ENCODE data around the gene SUPT3H. TPM values are rescaled to one million over a fixed set of nuclear protein-coding genes. Genes with fewer than 3 reads are reported as not detected.

SUPT3H gene
- total and polyA plus RNA-seq, 2 donors (not counting 1 experiment from before 2014, with no cell fraction given): 5.5 to 12.4 TPM

- Histone ChIP-seq H3K27ac (ENCODE audit: low read length in 2 of 2) (no peak overlapping the region), H3K27me3 (replicated peaks in 1 of 4; ENCODE audit: control extremely low read depth in 1 of 4, control insufficient read depth in 3 of 4, insufficient read depth in 4 of 4, low read length in 3 of 4) (peaks cover 0 to 62% (median 53%) of the 10 kb centered on the region in 4 experiments), H3K4me1 (ENCODE audit: control insufficient read depth in 2 of 2, insufficient read depth in 2 of 2, low read length in 2 of 2) (peaks cover 46 to 51% of the 10 kb centered on the region in 2 donors), H3K4me2 (replicated peaks; ENCODE audit: low read depth, low read length, poor library complexity, severe bottlenecking) (peak overlapping the region; percentile 98), H2AFZ (ENCODE audit: insufficient read depth, low read depth, low read length, poor library complexity, severe bottlenecking) (peak overlapping the region; percentile 63), H3K4me3 (ENCODE audit: control extremely low read depth in 1 of 5, extremely low read depth in 1 of 5, insufficient read depth in 1 of 5, low read depth in 2 of 5, low read length in 4 of 5) (peak overlapping the region in 4 of 5 experiments; percentile 12 to 65 (median 38)), H3K9me3 (ENCODE audit: control extremely low read depth in 1 of 3, control insufficient read depth in 2 of 3, insufficient read depth in 1 of 3, low read length in 2 of 3) (peaks cover 0 to 11% (median 0%) of the 10 kb centered on the region in 3 donors), H4K20me1 (ENCODE audit: control insufficient read depth, insufficient read depth, low read length, poor library complexity, severe bottlenecking) (no peaks in the 10 kb centered on the region), H3K79me2 (ENCODE audit: control insufficient read depth, insufficient read depth, low read length) (no peaks in the 10 kb centered on the region), H3K9ac (ENCODE audit: low read length) (peak overlapping the region; percentile 39), H3K36me3 (replicated peaks in 1 of 2; ENCODE audit: control extremely low read depth in 1 of 2, control insufficient read depth in 1 of 2, extremely low read depth in 1 of 2, insufficient read depth in 2 of 2, low read length in 1 of 2) (no peaks in the 10 kb centered on the region)
- WGBS (ENCODE audit: insufficient coverage): 1% methylated on average over 31 of the region's 38 CpGs
- TF ChIP-seq EZH2 (IDR thresholded peaks at IDR 0.05; ENCODE audit: borderline replicate concordance, insufficient read depth, low read depth, low read length, poor library complexity, severe bottlenecking): no peak
- TF ChIP-seq CTCF (IDR thresholded peaks at IDR 0.05): peak; percentile 17
- H3K27me3 Mint-ChIP-seq: peaks cover 42% of the 10 kb centered on the region
- CTCF ChIA-PET: interaction anchor here (0.9 to 4.4 kb wide), 4 partner anchors 295 to 765 kb away, joined by 3 to 25 read pairs (median 14); no protein-coding TSS in a partner anchor
- POLR2A ChIA-PET: interaction anchor here (0.6 to 0.7 kb wide), 2 partner anchors 21 to 263 kb away, joined by 3 to 4 read pairs; no protein-coding TSS in a partner anchor
- no peak overlapping the region for H3K27ac Mint-ChIP-seq
- intact Hi-C loops (cut with micrococcal nuclease): loop anchor here (5.0 kb wide), 2 partner anchors 258 to 293 kb away; no protein-coding TSS in a partner anchor
- DNase-seq (peak; percentile 74), ATAC-seq (ENCODE audit: low read depth) (peak; percentile 19)
- H3K4me3 Mint-ChIP-seq: peak overlapping the region; percentile 82
- no peaks in the 10 kb centered on the region for H3K9me3 Mint-ChIP-seq (ENCODE audit: insufficient read depth)
- peaks cover 53% of the 10 kb centered on the region for H3K4me1 Mint-ChIP-seq
Measured at GRCh38 chr6:45419571-45420082, 41.9 kb upstream of the SUPT3H start.

- Histone ChIP-seq H3K9ac (ENCODE audit: low read length) (no peak overlapping the region), H3K27ac (ENCODE audit: low read length in 2 of 2) (no peak overlapping the region), H3K4me1 (ENCODE audit: control insufficient read depth in 2 of 2, insufficient read depth in 2 of 2, low read length in 2 of 2) (peaks cover 28 to 30% of the 10 kb centered on the region in 2 donors), H2AFZ (ENCODE audit: insufficient read depth, low read depth, low read length, poor library complexity, severe bottlenecking) (no peak overlapping the region), H3K4me3 (ENCODE audit: control extremely low read depth in 1 of 5, extremely low read depth in 1 of 5, insufficient read depth in 1 of 5, low read depth in 2 of 5, low read length in 4 of 5) (no peak overlapping the region), H4K20me1 (ENCODE audit: control insufficient read depth, insufficient read depth, low read length, poor library complexity, severe bottlenecking) (no peaks in the 10 kb centered on the region), H3K4me2 (replicated peaks; ENCODE audit: low read depth, low read length, poor library complexity, severe bottlenecking) (no peak overlapping the region), H3K27me3 (replicated peaks in 1 of 4; ENCODE audit: control extremely low read depth in 1 of 4, control insufficient read depth in 3 of 4, insufficient read depth in 4 of 4, low read length in 3 of 4) (peaks cover 0 to 48% (median 42%) of the 10 kb centered on the region in 4 experiments), H3K9me3 (ENCODE audit: control extremely low read depth in 1 of 3, control insufficient read depth in 2 of 3, insufficient read depth in 1 of 3, low read length in 2 of 3) (peaks cover 0 to 4% (median 0%) of the 10 kb centered on the region in 3 donors), H3K36me3 (replicated peaks in 1 of 2; ENCODE audit: control extremely low read depth in 1 of 2, control insufficient read depth in 1 of 2, extremely low read depth in 1 of 2, insufficient read depth in 2 of 2, low read length in 1 of 2) (no peaks in the 10 kb centered on the region), H3K79me2 (ENCODE audit: control insufficient read depth, insufficient read depth, low read length) (no peaks in the 10 kb centered on the region)
- intact Hi-C loops (cut with micrococcal nuclease): no loop called here
- ATAC-seq (ENCODE audit: low read depth) (no peak), DNase-seq (no peak)
- ChIA-PET CTCF (interaction anchor here (4.4 kb wide), 1 partner anchor 761 kb away, joined by 25 read pairs; no protein-coding TSS in a partner anchor), POLR2A (no interaction called here)
- no CpG with 5 or more reads among the region's 2 CpGs for WGBS (ENCODE audit: insufficient coverage)
- Mint-ChIP-seq H3K27me3 (peaks cover 42% of the 10 kb centered on the region), H3K4me1 (peaks cover 38% of the 10 kb centered on the region), H3K27ac (no peak overlapping the region), H3K4me3 (no peak overlapping the region), H3K9me3 (ENCODE audit: insufficient read depth) (no peaks in the 10 kb centered on the region)
- TF ChIP-seq CTCF (IDR thresholded peaks at IDR 0.05): no peak
- no peak for TF ChIP-seq EZH2 (IDR thresholded peaks at IDR 0.05; ENCODE audit: borderline replicate concordance, insufficient read depth, low read depth, low read length, poor library complexity, severe bottlenecking)
Measured at GRCh38 chr6:45417436-45417835, 39.7 kb upstream of the SUPT3H start.

Measured in B cell (primary cell).